ENCODE results near the gene ITPR1. TPM values are rescaled to one million over a fixed set of nuclear protein-coding genes. Genes with fewer than 3 reads are reported as not detected.
"Not testable (repeated sequence)": the region's sequence is repeated elsewhere in the genome, so short reads cannot be mapped to it uniquely, and the experiment has no call there.

ITPR1 gene
- 100 to 1,000 TPM; 136 to 147 TPM for total RNA-seq
- long read RNA-seq, donor 1, partial matches to known transcripts: 13 of 28 reads
- long read RNA-seq, donor 1, other reads (novel, unspliced or antisense): 11 of 28 reads
- long read RNA-seq, donor 2, full-length matches to known transcripts: 18 of 48 reads
- long read RNA-seq, donor 2, partial matches to known transcripts: 21 of 48 reads
- long read RNA-seq, donor 2, other reads (novel, unspliced or antisense): 9 of 48 reads

GRCh38 chr3:4493014-4493940 lies at the start of gene ITPR1:
Gene ITPR1, plus strand, starts transcription at chr3:4493348. Its CDS starts 23,144 bp downstream, at chr3:4516492.
- intact Hi-C loops (cut with DNase I): loop anchor here in 1 of 2 donors (5.0 to 10.0 kb wide), 2 partner anchors 89 to 138 kb away; no protein-coding TSS in a partner anchor
- DNase-seq (ENCODE audit: low spot score): peak; percentile 99

- DNase-seq (ENCODE audit: low spot score): no peak
- intact Hi-C loops (cut with DNase I): no loop called here
Observed at GRCh38 chr3:4447295-4447999, 45.7 kb upstream of the ITPR1 start.

GRCh38 chr3:4448187-4448586 lies 45.0 kb upstream of the ITPR1 start:
- no peak for DNase-seq (ENCODE audit: low spot score)
- intact Hi-C loops (cut with DNase I): no loop called here

DNA sequence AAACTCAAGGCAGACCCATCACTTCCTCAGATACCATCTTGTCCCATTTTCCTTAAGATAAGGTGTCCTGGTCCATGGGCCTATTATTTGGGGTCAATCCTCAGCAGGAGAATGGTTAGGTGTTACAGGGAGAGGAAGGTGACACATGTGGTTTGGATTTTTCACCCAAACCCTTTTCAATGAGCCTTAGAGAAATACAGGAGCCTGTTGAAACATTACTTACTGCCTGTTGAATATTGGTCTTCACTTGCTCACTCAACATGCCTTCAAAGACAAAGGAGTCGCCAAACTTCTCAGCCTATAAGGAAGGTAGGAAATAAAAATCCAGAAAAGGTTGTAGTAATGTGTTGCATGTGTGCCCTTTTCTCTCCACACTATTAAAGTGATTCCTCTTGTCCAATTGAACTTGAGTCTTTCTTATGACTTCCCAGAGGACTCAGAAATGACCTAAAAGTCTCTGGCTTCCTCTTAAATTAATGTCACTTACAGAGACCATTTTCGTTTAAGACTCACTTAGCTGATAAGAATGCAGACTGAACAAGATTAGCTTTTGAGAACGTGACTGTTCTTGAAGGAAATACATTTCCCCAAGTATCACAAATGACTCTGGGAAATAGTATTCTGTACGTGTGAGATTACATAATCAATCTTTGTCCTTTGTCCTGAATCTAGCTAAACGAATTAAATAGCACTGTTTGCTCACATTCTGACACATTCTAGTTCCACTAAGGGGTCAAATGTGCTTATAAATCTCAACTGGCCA lies 43.9 kb upstream of the ITPR1 start:
- intact Hi-C loops (cut with DNase I): no loop called here
- no peak for DNase-seq (ENCODE audit: low spot score)

DNA sequence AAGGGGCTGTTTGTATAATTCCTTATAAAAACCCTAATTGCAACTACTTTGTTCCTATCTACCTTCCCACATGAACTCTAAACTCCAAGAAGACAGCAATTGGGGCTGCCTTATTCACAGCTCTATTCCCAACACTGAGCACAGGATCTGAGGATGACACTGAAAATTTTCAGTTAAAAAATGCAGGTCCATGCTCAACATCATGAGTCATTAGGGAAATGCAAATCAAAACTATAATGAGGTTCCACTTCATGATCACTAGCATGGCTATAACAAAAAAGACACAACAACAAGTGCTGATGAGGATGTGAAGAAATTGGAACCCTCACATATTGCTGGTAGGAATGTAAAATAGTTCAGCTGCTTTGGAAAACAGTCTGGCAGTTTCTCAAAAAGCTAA lies 39.0 kb upstream of the ITPR1 start:
- no peak for DNase-seq (ENCODE audit: low spot score)
- intact Hi-C loops (cut with DNase I): no loop called here

DNA sequence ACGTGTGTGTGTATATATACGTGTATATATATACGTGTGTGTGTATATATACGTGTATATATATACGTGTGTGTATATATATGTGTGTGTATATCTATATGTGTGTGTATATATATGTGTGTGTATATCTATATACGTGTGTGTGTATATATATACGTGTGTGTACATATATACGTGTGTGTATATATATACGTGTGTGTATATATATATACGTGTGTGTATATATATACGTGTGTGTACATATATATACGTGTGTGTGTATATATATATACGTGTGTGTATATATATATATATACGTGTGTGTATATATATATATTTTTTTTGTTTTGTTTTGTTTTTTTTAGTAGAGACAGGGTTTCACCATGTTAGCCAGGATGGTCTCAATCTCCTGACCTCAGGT lies 36.4 kb upstream of the ITPR1 start:
- intact Hi-C loops (cut with DNase I): not testable (repeated sequence)

GRCh38 chr3:4458961-4459360 lies 34.2 kb upstream of the ITPR1 start:
- no peak for DNase-seq (ENCODE audit: low spot score)

More for the DNA sequence above, 36.4 kb upstream of the ITPR1 start:
- DNase-seq (ENCODE audit: low spot score): not testable (repeated sequence)

DNA sequence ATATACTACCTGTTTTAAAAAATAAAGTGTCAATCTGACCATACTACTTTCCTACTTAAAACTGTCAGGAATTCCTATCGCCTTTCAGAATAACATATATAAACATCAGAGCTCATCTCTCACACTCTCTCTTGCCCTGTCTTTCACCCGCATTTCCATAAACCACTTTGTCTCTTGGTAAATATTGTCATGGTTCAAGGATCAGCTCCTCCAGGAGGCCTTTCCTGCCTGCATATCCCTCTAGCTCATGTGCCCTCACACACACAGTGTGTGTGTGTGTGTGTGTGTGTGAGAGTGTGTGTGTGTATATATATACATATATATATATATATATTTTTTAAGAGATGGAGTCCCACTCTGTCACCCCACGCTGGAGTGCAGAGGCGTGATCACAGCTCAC lies 32.8 kb upstream of the ITPR1 start:
- intact Hi-C loops (cut with DNase I): no loop called here
- DNase-seq (ENCODE audit: low spot score): no peak

More at GRCh38 chr3:4458961-4459360, 34.2 kb upstream of the ITPR1 start:
- intact Hi-C loops (cut with DNase I): no loop called here

DNA sequence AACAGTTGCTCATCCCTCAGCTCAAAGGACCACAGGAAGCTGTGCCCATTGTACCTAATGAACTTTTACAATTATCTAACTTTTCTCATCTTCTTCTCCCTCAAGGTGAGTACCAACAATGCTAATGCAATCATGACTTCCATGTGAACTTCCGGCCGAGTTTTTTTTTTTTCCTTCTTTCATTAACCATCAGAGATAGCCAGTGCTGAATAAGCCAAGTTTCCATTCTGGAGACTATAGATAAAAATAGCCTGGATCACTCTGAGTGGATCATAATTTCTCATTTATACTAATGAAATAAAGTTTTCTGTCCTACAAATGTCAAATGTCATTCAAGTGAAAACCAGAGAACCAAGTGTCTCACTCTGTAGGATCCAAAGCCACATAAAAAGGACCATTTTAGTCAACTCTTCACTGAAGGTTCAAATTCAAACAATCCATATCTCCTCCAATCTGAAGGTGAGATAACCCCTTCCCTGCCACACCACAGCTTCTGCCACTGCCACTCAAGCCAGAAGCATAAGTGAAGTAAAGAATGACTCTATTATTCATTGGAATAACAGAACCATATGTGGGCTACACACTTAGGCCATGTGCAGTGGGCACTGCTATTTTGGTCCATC lies 31.6 kb upstream of the ITPR1 start:
- intact Hi-C loops (cut with DNase I): no loop called here
- no peak for DNase-seq (ENCODE audit: low spot score)

DNA sequence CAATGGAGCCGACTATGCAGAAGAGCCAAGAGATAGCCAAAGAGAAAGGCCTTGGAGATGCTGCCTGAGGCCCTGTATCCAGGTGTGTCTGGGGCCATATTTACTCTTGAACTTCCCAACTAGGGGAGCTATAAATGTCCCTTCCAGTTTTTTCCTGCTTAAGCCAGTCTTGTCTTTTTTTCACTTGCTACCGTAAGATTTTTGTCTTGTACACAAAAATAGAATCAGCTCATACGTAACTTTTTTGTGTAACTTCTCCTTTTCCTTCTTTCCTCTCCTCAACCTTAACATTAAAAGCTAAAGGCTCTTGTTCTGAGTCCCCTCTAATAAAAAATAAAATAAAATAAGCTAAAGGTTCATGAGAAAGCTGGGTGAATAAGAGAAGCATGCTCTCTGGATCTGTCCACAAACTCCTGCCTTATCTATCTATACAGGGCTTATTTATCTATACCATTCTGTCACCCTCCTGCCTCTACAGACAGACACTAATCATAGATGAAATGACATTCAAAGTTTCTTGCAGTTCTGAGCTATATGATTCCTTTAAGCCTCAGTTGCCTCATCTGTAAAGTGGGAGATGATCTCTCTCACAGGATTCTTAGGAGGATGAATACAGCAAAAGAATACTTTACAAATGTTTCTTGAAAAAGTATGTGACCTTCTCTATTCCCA lies 30.6 kb upstream of the ITPR1 start:
- intact Hi-C loops (cut with DNase I): no loop called here

DNA sequence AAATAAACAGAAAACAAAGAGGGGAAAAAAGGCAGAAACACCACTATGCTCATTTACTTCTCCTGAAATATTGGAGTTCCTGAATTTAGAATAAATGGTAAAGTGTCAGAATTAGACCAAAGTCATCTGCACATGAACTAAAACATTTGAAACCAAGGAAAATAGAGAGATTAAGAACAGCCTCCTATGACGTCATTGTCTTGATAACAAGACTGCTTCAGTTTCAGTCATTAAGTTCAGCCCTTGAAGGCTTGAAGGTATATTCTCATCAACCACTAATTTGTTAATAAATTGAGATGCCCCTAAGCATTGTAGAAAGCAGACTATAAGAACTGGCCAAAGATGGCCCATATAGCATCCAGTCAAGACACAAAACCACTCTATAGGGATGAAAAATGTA lies 28.6 kb upstream of the ITPR1 start:
- intact Hi-C loops (cut with DNase I): no loop called here
- no peak for DNase-seq (ENCODE audit: low spot score)

More for the DNA sequence above, 30.6 kb upstream of the ITPR1 start:
- no peak for DNase-seq (ENCODE audit: low spot score)

GRCh38 chr3:4466741-4467521 lies 26.2 kb upstream of the ITPR1 start, which contains the start of gene SUMF1:
Gene SUMF1, minus strand, starts transcription at chr3:4467269. Its CDS starts 24 bp downstream, at chr3:4467245.
- DNase-seq (ENCODE audit: low spot score): peak; percentile 93
- intact Hi-C loops (cut with DNase I): no loop called here

- intact Hi-C loops (cut with DNase I): no loop called here
- no peak for DNase-seq (ENCODE audit: low spot score)
Observed at GRCh38 chr3:4467522-4467867, 25.7 kb upstream of the ITPR1 start.

DNA sequence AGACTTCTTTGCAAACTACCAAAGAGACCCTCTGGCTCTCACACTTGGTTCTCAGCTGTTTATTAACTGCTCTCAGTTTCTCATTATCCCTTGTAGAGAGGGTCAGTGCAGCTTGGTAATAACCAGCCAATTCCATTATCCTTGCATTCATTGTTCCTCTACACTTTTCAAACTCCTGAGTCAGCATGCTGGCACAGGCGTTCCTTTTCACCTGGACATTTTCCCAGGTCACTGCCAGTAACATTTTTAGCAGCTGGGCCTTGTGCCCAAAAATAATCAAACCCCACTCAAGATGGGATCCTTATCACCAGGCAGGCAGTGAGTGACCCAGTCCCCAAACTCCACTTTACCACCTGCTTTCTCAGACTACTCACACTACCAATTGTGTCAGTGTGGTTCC lies 21.2 kb upstream of the ITPR1 start:
- no peak for DNase-seq (ENCODE audit: low spot score)
- intact Hi-C loops (cut with DNase I): no loop called here

DNA sequence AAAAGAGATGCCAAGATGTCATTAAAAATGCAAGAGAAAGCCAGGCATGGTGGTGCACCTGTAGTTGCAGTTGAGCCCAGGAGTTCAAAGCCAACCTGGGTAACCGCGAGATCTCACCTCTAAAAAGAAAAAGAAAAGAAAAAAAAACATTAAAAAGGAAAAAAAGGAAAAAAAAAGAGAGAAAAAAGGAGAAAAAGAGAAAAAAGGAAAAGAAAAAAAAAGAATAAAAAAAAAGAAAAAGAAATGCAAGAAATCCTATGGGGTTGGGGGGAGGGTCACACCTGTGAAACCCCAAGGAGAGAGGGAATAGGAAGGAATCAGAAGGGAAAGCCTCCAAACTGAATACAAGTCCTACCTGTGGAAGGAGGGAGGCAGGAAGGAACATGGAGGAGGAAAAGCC lies 20.8 kb upstream of the ITPR1 start:
- intact Hi-C loops (cut with DNase I): no loop called here

DNA sequence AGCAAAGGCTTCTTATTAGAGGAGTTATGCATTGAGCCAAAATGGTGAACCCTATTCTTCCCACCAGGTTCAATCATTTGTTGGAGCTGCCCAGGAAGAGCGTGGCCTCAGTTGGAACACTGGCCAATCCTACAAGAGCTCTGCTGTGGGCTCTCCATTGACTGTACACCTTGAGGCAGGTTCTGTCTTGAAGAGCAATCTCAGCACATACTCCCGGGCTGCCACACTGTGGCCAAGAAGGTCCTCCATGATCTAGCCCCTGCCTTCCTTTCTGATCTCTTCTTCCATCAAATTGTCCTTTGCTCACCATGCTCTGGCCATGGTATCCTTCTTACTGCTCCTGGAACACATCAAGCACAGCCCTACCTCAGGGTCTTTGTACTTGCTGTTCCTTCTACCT lies 20.4 kb upstream of the ITPR1 start:
- no peak for DNase-seq (ENCODE audit: low spot score)
- intact Hi-C loops (cut with DNase I): no loop called here

More for the DNA sequence above, 20.8 kb upstream of the ITPR1 start:
- DNase-seq (ENCODE audit: low spot score): no peak

DNA sequence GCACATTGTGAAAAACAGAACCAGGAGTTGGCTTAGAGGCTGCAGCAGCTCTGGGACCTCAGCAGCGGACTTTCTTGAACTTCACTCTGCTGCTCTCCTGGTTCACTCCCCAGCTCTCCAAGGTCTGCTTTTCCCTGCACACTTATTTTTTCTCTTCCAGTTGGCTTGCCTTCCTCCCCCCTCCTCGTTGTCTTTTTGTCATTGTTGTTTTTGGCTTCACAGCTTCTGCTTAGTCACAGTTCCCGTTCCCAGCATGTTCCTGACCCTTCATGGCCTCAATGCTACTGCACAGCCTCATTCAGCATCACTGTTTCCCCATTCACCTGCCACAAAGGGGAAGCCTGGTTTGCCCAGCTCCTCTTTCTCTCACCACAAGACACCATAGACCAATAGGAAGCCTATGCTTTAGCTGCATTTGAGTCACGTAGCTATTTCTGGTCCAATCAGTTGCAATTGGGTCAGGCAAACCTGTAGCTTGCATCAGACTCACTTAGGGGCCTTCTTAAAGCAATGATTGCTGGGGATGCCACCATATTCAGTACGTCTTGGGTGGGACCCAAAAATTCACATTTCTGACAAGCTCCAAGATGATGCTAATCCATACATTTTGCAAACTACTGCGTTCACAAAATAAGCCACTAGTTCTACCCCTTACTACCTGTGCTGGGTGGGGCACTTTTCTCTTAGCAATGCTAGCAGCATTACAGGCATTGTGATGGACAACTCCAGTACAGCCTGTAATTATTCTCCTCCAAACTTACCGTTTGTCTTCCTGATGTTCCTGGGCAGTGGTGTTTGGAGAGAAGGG lies 18.3 kb upstream of the ITPR1 start:
- no peak for DNase-seq (ENCODE audit: low spot score)
- intact Hi-C loops (cut with DNase I): no loop called here
